HG03159 (cell line): ENCODE results near the gene FIGNL2.
"Not testable (repeated sequence)": the region's sequence is repeated elsewhere in the genome, so short reads cannot be mapped to it uniquely, and the experiment has no call there.

Experiments used
- ATAC-seq: cut with Tn5 transposase; IDR thresholded peaks from one replicate; pipeline ENCODE4 v1.9.1; 2021; ENCODE audit warnings: mild to moderate bottlenecking, moderate library complexity; ENCODE audit not compliant: unreplicated experiment

FIGNL2 gene, protein sequence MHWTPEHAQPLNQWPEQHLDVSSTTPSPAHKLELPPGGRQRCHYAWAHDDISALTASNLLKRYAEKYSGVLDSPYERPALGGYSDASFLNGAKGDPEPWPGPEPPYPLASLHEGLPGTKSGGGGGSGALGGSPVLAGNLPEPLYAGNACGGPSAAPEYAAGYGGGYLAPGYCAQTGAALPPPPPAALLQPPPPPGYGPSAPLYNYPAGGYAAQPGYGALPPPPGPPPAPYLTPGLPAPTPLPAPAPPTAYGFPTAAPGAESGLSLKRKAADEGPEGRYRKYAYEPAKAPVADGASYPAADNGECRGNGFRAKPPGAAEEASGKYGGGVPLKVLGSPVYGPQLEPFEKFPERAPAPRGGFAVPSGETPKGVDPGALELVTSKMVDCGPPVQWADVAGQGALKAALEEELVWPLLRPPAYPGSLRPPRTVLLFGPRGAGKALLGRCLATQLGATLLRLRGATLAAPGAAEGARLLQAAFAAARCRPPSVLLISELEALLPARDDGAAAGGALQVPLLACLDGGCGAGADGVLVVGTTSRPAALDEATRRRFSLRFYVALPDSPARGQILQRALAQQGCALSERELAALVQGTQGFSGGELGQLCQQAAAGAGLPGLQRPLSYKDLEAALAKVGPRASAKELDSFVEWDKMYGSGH

DNA sequence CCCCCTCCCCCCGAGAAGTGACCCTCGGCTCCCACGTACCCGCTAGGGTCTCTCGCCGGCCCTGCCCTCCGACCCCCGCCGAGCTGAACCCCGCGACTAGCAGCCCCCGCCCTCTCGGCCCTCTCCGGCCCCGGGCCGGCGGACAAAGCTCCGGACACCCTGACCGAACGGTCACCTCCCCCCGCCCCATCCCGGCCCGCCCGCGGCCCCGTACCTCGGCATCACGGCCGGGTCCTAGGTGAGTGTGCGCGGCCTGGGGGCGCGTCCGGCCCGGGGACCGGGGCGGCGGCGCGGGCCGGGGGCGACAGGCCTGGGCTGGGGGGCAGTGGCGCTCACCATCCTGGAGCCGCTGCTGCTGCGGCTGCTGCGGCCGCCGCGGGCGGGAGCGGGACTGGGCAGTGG lies at the start of gene FIGNL2:
Gene FIGNL2, minus strand, starts transcription at position 393 of the 402 bp plus-strand sequence. CDS start 26,305 bp downstream, outside the sequence.
- ATAC-seq = no peak

DNA sequence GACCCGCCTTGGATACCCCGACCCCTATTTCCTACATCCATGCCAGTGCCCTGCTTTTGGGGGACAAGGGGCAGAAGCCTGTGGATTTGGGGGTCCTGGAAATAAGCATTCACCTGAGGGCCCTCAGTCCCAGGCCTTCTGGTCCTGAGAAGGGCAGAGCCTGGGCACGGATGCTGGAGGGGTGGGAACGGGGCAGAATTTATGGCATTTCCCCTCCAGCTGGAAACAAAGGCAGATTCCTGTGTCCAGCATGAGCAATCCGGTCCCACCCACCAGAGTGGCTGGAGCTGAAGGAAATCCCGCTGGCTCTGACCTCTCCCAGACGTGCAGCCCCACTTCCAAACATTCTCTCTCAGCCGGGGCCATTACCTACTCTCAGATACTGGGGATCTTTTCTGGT lies 48.7 kb upstream of the FIGNL2 start:
- no peak for ATAC-seq

DNA sequence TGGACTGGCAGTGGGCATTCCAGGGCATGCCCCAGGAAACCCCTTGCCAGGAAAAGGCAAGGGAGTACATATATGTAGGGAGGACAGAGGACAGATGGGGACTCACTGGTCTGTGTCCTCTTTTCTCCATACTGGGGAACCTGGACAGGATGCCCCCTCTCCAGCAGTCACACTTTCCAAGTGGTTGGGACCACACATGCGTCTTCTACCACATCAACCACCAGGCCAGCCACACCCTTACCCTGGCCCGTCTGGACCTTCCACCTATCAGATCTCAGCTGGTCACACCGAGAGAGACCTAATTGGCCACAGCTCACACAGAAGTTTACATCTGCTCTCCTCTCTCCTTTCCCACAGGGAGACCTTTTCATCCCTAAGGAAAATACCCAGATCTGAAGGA lies 47.7 kb upstream of the FIGNL2 start:
- ATAC-seq = no peak

DNA sequence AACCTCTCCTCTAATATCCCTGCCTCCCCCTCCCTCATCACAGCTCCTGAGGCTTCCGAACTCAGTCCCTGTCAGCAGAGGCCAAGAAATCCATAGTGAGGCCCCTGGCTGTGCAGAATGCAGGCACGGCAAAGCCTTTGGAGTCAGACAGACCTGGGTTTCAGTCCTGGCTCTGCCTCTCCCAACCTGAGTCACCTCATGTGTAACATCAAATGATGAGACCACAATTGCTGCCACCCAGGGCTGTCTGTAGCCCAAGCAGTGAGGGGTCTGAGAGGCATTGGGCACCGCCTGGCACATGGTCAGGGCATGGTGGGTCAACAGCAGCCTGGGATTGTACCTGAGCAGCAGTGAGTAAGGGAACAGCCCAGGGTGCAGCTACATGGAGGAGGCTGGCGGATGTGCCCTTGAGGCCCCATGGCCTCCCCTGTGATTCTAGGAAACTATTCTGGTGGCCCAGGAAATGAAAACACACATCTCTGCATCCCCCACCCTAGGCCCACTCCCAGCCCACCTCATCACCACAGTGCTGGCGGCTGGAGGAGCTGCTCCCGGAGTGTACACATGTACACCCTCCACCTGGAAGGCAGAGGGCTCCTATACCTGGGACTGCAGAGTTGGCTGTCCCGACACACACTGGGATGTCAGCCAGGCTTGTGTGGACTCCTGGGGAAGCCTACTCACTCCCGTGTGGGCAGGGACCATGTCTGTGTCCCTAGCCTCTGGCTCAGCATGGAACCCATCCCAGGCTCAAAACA lies 47.0 kb upstream of the FIGNL2 start:
- no peak for ATAC-seq

DNA sequence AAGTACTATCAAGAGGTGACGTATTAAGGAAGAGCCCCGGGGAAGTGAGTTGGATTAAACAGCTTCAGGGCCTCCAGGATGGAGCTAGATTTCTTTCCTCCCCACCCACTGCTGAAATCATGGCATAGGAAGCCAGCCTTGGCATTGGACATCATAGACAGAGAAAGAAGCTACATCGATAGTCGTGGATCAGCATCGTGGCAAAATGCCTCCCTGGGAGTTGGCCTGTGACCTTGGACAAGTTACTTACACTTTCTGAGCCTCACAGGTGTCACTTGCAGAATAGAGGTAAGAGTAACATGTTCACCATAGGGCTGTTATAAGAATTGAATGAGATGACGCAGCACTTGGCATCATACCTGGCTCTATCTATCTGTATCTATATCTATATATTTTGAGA lies 45.3 kb upstream of the FIGNL2 start:
- no peak for ATAC-seq

- no peak for ATAC-seq
Measured at GRCh38 chr12:51891843-51892242, 43.3 kb upstream of the FIGNL2 start.

DNA sequence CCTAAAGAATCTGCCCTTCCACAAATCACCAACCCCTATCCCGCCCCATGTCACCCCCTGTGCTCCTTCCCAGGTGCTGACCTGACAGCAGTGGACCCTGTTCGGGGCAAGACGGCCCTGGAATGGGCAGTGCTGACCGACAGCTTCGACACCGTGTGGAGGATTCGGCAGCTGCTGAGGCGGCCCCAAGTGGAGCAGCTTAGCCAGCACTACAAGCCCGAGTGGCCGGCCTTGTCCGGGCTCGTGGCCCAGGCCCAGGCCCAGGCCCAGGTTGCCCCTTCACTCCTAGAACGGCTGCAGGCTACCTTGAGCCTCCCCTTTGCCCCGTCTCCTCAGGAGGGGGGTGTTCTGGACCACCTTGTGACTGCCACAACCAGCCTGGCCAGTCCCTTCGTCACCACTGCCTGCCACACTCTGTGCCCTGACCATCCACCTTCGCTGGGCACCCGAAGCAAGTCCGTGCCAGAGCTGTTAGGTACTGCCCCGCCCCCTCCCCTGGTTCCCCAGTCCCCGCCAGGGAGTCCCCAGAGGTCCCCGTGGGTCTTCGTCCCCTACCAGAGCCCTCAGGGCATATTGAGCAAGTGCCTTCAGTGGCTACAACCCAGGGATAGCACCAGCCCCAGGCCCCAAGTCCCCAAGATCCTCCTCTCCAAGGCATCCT lies 42.1 kb upstream of the FIGNL2 start:
- no peak for ATAC-seq

DNA sequence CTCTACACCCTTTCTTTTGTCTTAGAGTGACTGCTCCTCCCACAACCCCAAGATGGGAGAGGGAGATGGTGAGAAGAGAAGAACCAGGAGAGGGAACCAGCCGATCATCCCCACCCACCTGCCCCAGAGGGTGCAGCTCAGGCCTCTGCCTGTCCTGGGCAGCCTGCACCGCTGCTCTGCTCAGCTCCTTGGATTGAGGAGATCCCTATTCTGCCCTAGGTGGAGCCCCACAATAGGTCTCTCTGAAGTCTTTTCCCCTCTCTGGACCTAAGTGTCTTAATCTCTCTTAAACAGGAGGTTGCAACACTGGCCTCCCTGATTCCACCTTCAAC lies 41.6 kb upstream of the FIGNL2 start:
- ATAC-seq = no peak

- no peak for ATAC-seq
Measured at GRCh38 chr12:51889216-51890132, 41.0 kb upstream of the FIGNL2 start.

DNA sequence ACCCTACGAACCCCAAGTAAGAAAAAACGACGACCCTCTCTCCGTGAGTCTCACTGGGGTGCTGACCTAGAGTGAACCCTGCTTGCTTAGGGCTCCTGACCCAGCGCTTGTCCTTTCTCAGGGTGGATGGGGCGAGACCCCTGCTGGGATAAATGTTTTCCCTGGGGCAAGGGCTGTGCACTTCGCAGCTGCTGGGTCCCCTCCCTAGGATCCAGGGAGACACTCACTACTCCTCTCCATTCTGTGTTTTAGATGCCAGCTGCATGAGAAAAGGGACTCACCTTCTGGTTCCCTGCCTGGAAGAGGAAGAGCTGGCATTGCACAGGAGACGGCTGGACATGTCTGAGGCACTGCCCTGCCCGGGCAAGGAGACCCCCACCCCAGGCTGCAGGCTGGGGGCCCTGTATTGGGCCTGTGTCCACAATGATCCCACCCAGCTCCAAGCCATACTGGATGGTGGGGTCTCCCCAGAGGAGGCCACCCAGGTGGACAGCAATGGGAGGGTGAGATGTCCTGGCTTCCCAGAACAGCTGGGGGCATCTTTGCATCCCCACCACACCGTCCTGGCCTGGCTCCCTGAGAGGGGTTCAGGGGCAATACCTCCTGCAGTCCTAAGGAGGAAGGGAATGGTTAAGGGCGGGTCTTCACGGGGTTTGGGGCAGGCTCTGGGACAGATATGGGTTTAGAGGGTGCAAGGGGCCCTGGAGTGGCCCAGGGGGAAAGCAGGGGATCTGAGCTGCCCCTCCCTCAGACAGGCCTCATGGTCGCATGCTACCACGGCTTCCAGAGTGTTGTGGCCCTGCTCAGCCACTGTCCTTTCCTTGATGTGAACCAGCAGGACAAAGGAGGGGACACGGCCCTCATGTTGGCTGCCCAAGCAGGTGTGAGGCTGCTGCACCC lies 40.0 kb upstream of the FIGNL2 start:
- ATAC-seq = no peak

- ATAC-seq = no peak
Measured at GRCh38 chr12:51887476-51888315, 39.2 kb upstream of the FIGNL2 start, which contains the start of gene ANKRD33. Gene ANKRD33, plus strand, starts transcription at chr12:51888103. Its CDS starts 84 bp downstream, at chr12:51888187.

GRCh38 chr12:51886021-51886710 lies 37.6 kb upstream of the FIGNL2 start:
- no peak for ATAC-seq

DNA sequence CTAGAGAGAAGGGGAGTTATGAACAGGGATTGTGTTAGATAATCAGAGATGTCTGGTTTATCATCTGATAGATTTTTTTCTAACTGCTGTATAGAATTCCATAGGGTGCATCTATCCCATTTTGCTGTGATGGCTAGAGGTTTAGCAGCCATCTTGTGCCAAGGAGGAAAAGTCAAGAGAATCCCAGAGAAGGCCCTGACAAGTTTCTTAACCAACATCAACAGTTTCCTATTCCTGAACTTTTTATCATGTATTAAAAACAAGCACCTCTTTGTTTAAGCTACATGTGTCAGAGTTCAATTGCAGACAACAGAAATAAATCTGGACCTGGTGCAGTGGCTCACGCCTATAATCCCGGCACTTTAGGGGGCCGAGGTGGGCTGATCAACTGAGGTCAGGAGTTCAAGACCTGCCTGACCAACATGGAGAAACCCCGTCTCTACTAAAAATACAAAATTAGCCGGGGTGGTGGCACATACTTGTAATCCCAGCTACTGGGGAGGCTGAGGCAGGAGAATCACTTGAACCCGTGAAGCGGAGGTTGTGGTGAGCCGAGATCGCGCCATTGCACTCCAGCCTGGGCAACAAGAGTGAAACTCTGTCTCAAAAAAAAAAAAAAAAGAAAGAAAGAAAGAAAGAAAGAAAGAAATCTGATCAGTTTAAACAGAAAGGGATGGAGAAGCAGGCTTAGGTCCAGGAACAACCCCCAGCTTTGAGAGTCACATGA lies 36.9 kb upstream of the FIGNL2 start:
- not testable (repeated sequence) for ATAC-seq

DNA sequence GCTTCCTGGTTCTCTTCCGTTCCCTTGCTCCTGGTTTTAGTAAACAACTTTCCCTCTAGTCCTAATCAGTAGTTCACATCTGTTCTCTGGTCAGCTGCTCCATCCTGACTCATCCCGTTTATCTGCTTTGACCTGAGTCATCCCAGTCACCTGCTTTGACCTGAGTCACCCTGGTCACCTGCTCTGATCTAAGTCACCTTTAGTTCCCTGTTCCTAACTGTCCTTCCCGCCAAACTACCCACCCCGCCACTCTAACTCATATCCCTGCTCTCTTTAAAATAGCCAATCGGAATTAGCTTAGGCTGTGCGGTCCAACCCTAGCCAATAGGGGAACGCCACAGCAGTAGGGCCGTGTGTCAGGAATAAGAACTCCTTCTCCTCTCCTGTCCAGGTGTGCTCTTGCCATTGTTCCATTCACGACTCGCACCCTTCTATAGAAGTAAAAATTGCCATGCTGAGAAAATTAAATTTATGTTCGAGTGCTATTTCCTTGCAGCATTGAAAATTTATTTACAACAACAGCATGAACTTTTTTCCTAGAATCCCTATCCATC lies 36.2 kb upstream of the FIGNL2 start:
- ATAC-seq = no peak

- ATAC-seq = no peak
Measured at GRCh38 chr12:51883998-51884675, 35.6 kb upstream of the FIGNL2 start.

DNA sequence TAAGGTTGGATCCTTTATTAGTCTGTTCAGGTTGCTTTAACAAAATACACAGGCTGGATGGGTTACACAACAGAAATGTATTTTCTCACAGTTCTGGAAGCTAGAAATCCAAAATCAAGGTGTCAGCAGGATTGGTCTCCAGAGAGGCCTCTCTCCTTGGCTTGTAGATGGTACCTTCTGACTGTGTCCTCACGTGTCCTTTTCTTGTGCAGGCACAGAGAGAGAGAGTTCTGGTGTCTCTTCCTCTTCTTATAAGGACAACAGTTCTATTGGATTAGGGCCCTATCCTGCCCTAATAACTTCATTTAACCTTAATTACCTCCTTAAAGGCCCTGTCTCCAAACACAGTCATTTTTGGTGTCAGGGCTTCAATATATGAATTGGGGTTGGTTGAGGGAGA lies 34.8 kb upstream of the FIGNL2 start:
- ATAC-seq = no peak
